ENCODE measurements around the gene PLA2G4B. TPM values are rescaled to one million over a fixed set of nuclear protein-coding genes. Genes with fewer than 3 reads are reported as not detected.

The PLA2G4B gene
- total RNA-seq, 1 donor from 2014 or later = 6.9 TPM

DNA sequence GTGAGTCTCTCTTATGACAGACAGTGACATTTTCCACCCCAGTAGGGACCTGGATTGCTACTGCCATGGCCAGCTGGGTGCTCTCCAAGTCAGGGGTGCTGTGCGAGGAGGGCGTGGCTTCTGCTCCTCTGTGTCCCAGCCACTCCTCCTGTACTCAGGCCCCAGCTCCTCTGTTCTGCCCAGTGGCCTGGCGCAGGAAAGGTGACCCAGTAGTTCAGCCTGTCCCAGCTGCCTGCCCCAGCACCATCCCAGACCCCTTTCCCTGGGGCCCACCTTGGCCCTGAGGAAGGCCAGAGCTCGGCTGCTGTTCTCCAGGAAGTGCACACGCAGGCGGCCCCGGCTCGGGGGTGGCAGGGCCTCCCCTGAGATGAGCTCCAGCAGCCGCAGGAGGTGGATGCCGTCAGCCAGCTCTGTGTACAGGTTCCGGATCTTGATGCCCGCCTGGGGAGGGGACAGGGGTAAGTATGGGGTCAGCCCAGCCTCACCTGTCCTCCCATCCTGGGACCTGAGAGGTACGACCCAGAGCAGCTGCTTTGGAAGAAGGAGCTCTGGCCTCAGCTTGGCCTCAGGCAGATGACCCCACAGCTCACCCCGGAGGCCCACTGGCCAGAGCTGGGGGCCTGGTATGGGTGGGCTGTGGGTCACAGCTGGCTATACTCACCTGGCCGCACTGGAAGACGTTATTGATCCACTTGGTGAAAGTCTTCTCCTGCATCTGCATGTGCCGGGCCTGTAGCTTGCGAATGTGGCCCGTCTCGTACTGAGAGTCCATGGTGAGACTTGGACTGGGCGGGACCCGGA, 54.2 kb downstream of the PLA2G4B start:
- Mint-ChIP-seq H3K9me3 (ENCODE audit: unreplicated experiment) (no peaks in the 10 kb centered on the region), H3K4me3 (ENCODE audit: unreplicated experiment) (no peak overlapping the region), H3K27ac (ENCODE audit: unreplicated experiment) (no peak overlapping the region), H3K36me3 (ENCODE audit: unreplicated experiment) (peaks cover 4% of the 10 kb centered on the region), H3K4me1 (ENCODE audit: unreplicated experiment) (peaks cover 21% of the 10 kb centered on the region), H3K27me3 (ENCODE audit: unreplicated experiment) (no peaks in the 10 kb centered on the region)
- no peak for DNase-seq (ENCODE audit: extremely low spot score, unreplicated experiment)
- TF ChIP-seq, protein P1, sequence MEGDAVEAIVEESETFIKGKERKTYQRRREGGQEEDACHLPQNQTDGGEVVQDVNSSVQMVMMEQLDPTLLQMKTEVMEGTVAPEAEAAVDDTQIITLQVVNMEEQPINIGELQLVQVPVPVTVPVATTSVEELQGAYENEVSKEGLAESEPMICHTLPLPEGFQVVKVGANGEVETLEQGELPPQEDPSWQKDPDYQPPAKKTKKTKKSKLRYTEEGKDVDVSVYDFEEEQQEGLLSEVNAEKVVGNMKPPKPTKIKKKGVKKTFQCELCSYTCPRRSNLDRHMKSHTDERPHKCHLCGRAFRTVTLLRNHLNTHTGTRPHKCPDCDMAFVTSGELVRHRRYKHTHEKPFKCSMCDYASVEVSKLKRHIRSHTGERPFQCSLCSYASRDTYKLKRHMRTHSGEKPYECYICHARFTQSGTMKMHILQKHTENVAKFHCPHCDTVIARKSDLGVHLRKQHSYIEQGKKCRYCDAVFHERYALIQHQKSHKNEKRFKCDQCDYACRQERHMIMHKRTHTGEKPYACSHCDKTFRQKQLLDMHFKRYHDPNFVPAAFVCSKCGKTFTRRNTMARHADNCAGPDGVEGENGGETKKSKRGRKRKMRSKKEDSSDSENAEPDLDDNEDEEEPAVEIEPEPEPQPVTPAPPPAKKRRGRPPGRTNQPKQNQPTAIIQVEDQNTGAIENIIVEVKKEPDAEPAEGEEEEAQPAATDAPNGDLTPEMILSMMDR (IDR thresholded peaks at IDR 0.05) = no peak

DNA sequence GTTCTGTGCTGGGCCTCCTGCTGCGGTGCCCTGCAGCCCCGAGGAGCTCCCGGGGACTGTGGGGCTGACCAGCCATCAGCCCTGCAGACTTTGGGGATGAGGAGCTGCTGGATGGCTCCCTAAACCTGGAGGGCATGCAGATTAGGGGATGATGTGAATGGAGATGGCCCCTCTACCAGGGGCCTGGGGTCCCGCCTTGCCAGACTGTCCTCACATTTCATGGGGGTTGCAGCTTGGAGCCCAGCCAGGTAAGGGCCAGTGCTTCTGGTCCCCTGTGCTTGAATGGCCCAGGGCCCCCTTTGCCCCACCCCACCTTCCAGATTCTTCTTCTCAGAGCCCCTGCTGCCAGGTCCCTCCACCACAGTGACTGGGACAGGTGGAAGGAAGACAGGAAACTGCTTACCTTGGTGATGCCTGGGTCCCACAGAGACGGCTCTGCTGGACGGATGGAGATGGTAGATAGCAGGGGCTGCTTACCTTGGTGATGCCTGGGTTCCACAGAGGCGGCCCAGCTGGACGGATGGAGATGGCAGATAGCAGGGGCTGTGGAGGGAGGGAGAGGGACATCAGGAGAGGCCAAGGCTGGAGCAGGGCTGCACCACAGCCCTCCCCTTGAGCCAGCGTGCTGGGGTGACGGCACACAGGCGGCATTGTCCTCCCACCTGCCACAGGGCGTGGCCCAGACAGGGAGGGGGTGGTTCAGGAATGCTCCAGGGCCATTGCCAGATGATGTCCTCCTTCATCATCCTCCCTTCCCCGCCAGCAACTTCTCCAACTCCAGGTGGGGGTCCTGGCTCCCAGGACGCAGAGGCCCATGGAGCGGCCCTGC, 55.0 kb downstream of the PLA2G4B start, which contains the start of gene SPTBN5:
Gene SPTBN5, minus strand, starts transcription at position 632 of the 829 bp plus-strand sequence. Its CDS starts 556 bp downstream, at position 76.
- H3K27me3 Mint-ChIP-seq (ENCODE audit: unreplicated experiment) = no peaks in the 10 kb centered on the region
- TF ChIP-seq, protein P1 (IDR thresholded peaks at IDR 0.05) = no peak
- no peaks in the 10 kb centered on the region for H3K9me3 Mint-ChIP-seq (ENCODE audit: unreplicated experiment)
- peaks cover 19% of the 10 kb centered on the region for H3K4me1 Mint-ChIP-seq (ENCODE audit: unreplicated experiment)
- H3K27ac Mint-ChIP-seq (ENCODE audit: unreplicated experiment) = peak within 1 kb of the TSS; percentile 77
- no peak within 1 kb of the TSS for H3K4me3 Mint-ChIP-seq (ENCODE audit: unreplicated experiment)
- no peak for DNase-seq (ENCODE audit: extremely low spot score, unreplicated experiment)
- H3K36me3 Mint-ChIP-seq (ENCODE audit: unreplicated experiment) = peaks cover 4% of the 10 kb centered on the region

DNA sequence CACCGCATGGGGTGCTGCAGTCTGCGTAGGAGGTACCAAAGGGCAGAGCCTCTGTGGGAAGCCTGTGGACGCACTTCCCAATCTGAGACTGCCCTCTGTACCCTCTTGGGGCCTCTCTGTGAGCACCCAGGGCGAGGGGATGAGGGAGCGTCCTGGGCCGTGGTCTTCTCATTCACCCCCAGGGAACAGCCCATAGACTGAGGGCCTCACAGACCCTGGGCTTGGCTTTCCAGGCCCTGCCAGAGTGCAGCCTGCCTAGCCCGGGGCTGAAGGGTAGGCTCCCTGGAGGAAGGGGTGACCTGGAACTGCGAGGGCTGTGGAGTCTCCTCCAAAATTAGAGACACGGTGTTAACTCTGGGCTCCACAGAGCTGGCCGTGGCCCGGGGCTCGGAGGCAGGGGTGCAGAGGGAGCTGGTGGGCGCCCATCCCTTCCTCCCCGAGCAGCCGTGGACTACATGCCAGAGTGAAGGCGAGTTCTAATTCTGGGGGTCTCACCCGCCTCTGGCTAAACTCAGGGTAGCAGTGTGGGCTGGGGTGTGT, 55.7 kb downstream of the PLA2G4B start:
- H3K27me3 Mint-ChIP-seq (ENCODE audit: unreplicated experiment) = no peaks in the 10 kb centered on the region
- peaks cover 19% of the 10 kb centered on the region for H3K4me1 Mint-ChIP-seq (ENCODE audit: unreplicated experiment)
- H3K9me3 Mint-ChIP-seq (ENCODE audit: unreplicated experiment) = no peaks in the 10 kb centered on the region
- peak overlapping the region; percentile 77 for H3K27ac Mint-ChIP-seq (ENCODE audit: unreplicated experiment)
- no peak overlapping the region for H3K4me3 Mint-ChIP-seq (ENCODE audit: unreplicated experiment)
- H3K36me3 Mint-ChIP-seq (ENCODE audit: unreplicated experiment) = peaks cover 5% of the 10 kb centered on the region
- DNase-seq (ENCODE audit: extremely low spot score, unreplicated experiment) = no peak
- TF ChIP-seq, protein P1 (IDR thresholded peaks at IDR 0.05) = no peak

DNA sequence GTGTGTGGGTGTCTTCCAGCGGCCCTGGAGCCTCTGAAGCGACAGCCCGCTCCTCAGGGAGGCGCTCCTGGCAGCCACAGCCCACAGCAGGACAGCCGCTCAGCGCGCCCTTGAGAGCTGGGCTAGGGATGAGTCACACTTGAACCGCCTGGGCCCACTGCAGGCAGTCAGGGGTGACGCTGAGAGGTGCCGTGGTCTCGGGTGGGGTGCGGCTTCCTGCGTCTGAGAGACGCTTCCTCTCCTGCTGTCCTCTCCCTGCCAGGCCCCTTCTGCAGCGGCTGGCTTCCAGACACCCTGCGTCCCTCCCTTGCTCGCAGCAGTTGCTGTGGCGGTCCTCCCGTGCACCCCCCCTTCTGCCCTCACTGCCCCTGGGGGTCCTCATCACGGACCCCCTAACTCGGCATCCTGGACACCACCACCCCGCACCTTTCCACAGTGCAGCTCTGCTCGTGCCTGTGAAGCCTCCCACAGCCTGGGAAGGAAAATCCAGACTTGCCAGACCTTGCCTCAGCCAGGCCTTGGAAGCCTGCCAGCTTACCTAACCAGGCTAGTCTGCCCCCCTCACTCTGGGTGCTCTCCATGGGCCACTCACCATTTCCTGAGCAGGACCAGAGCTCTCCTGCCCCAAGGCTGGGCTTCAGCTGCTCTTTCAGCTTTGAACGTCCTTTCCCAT, 56.3 kb downstream of the PLA2G4B start:
- DNase-seq (ENCODE audit: extremely low spot score, unreplicated experiment) = no peak
- peak overlapping the region; percentile 77 for H3K27ac Mint-ChIP-seq (ENCODE audit: unreplicated experiment)
- no peaks in the 10 kb centered on the region for H3K9me3 Mint-ChIP-seq (ENCODE audit: unreplicated experiment)
- TF ChIP-seq, protein P1 (IDR thresholded peaks at IDR 0.05) = no peak
- H3K4me1 Mint-ChIP-seq (ENCODE audit: unreplicated experiment) = peaks cover 19% of the 10 kb centered on the region
- peak overlapping the region; percentile 9 for H3K4me3 Mint-ChIP-seq (ENCODE audit: unreplicated experiment)
- H3K36me3 Mint-ChIP-seq (ENCODE audit: unreplicated experiment) = peaks cover 5% of the 10 kb centered on the region
- no peaks in the 10 kb centered on the region for H3K27me3 Mint-ChIP-seq (ENCODE audit: unreplicated experiment)
